ENCODE data around the gene MEMO1.

MEMO1 gene

GRCh38 chr2:32005371-32005976 is 5.3 kb downstream of the MEMO1 start:
- TF ChIP-seq TEAD4 (IDR thresholded peaks at IDR 0.05) = no peak
- TF ChIP-seq CEBPB (IDR thresholded peaks at IDR 0.05) = no peak
- no peak for TF ChIP-seq EGR1 (IDR thresholded peaks at IDR 0.05)
- TF ChIP-seq CREB1 (IDR thresholded peaks at IDR 0.05; ENCODE audit: low read depth) = no peak
- TF ChIP-seq YY1 (IDR thresholded peaks at IDR 0.05; ENCODE audit: low read depth) = no peak
- no peak for TF ChIP-seq USF1 (IDR thresholded peaks at IDR 0.05)
- TF ChIP-seq TAF1 (IDR thresholded peaks at IDR 0.05; ENCODE audit: low read depth) = no peak

GRCh38 chr2:32003791-32004190 is 7.0 kb downstream of the MEMO1 start:
- TF ChIP-seq FOXM1 (IDR thresholded peaks at IDR 0.05; ENCODE audit: borderline replicate concordance, low read depth) (no peak), TEAD4 (IDR thresholded peaks at IDR 0.05) (no peak), YY1 (IDR thresholded peaks at IDR 0.05; ENCODE audit: low read depth) (no peak), CEBPB (IDR thresholded peaks at IDR 0.05) (no peak), CREB1 (IDR thresholded peaks at IDR 0.05; ENCODE audit: low read depth) (no peak), EGR1 (IDR thresholded peaks at IDR 0.05) (no peak), EP300 (IDR thresholded peaks at IDR 0.05; ENCODE audit: borderline replicate concordance) (no peak), MAX (IDR thresholded peaks at IDR 0.05) (no peak), TAF1 (IDR thresholded peaks at IDR 0.05; ENCODE audit: low read depth) (no peak), ZBTB7A (IDR thresholded peaks at IDR 0.05; ENCODE audit: low read depth) (no peak), RAD21 (IDR thresholded peaks at IDR 0.05; ENCODE audit: low read depth) (no peak), REST (IDR thresholded peaks at IDR 0.05; ENCODE audit: low read depth) (no peak), USF1 (IDR thresholded peaks at IDR 0.05) (no peak), NFIC (IDR thresholded peaks at IDR 0.05) (no peak), TCF12 (IDR thresholded peaks at IDR 0.05; ENCODE audit: low read depth) (no peak)

- TF ChIP-seq TEAD4 (IDR thresholded peaks at IDR 0.05) (no peak), REST (IDR thresholded peaks at IDR 0.05; ENCODE audit: low read depth) (no peak), FOXM1 (IDR thresholded peaks at IDR 0.05; ENCODE audit: borderline replicate concordance, low read depth) (no peak)
Observed at GRCh38 chr2:32002406-32002805, 8.4 kb downstream of the MEMO1 start.

- TF ChIP-seq EP300 (IDR thresholded peaks at IDR 0.05; ENCODE audit: borderline replicate concordance) (no peak), EGR1 (IDR thresholded peaks at IDR 0.05) (no peak), TEAD4 (IDR thresholded peaks at IDR 0.05) (no peak), YY1 (IDR thresholded peaks at IDR 0.05; ENCODE audit: low read depth) (no peak), CREB1 (IDR thresholded peaks at IDR 0.05; ENCODE audit: low read depth) (no peak), FOXM1 (IDR thresholded peaks at IDR 0.05; ENCODE audit: borderline replicate concordance, low read depth) (no peak), TAF1 (IDR thresholded peaks at IDR 0.05; ENCODE audit: low read depth) (no peak), TCF12 (IDR thresholded peaks at IDR 0.05; ENCODE audit: low read depth) (no peak), USF1 (IDR thresholded peaks at IDR 0.05) (no peak), NFIC (IDR thresholded peaks at IDR 0.05) (no peak), RAD21 (IDR thresholded peaks at IDR 0.05; ENCODE audit: low read depth) (no peak), MAX (IDR thresholded peaks at IDR 0.05) (no peak), REST (IDR thresholded peaks at IDR 0.05; ENCODE audit: low read depth) (no peak), CEBPB (IDR thresholded peaks at IDR 0.05) (no peak), ZBTB7A (IDR thresholded peaks at IDR 0.05; ENCODE audit: low read depth) (no peak)
Observed at GRCh38 chr2:31999438-31999837, 11.4 kb downstream of the MEMO1 start.
